K562 (cell line): ENCODE measurements around the gene MOB3B. TPM values are rescaled to one million over a fixed set of nuclear protein-coding genes. Genes with fewer than 3 reads are reported as not detected.

Experiments
- BRD4 ChIP-seq: fragments of 200-600 bp; sonication (generic); IDR thresholded peaks from 2 replicates; pipeline ENCODE4 v1.6.1; 2017; ENCODE audit warnings: inconsistent platforms
- CAMTA2 ChIP-seq: fragments of 250-450 bp; sonication (Bioruptor Pico); conservative IDR thresholded peaks from 2 replicates; pipeline ENCODE4 v1.5.1; 2022
- COPS2 ChIP-seq: fragments of 450-650 bp; conservative IDR thresholded peaks from 2 replicates; pipeline ENCODE4 v1.6.1; 2016; ENCODE audit warnings: mild to moderate bottlenecking, moderate library complexity
- ELF2 ChIP-seq: fragments of 250-450 bp; sonication (Bioruptor Pico); IDR thresholded peaks from 2 replicates; pipeline ENCODE4 v1.5.0; 2021; ENCODE audit warnings: mild to moderate bottlenecking
- IFI16 ChIP-seq: fragments of 250-450 bp; sonication (Bioruptor Pico); IDR thresholded peaks from 2 replicates; pipeline ENCODE4 v2.1.2; 2022; ENCODE audit warnings: mild to moderate bottlenecking, inconsistent platforms
- MEIS2 ChIP-seq: fragments of 450-650 bp; IDR thresholded peaks from 2 replicates; pipeline ENCODE4 v1.6.1; 2014; ENCODE audit warnings: mild to moderate bottlenecking; ENCODE audit not compliant: partially characterized antibody
- NFXL1 ChIP-seq: fragments of 450-650 bp; formaldehyde crosslinking; IDR thresholded peaks from 2 replicates; pipeline ENCODE4 v1.4.0; 2021; ENCODE audit warnings: mild to moderate bottlenecking
- SRSF7 ChIP-seq: fragments of 200-400 bp; formaldehyde crosslinking; optimal IDR thresholded peaks from 2 replicates; pipeline ENCODE3; 2017; ENCODE audit warnings: mild to moderate bottlenecking, low read depth, low read length
- TEAD1 ChIP-seq, 2 experiments: fragments of 450-650 bp in 1 of 2; sonication (generic) in 1 of 2; formaldehyde crosslinking; IDR thresholded peaks; 2 replicates each; pipeline versions ENCODE4 v1.4.0 to v1.8.0; 2020 to 2022; ENCODE audit warnings: mild to moderate bottlenecking in 2 of 2, missing genetic modification reagents in 1 of 2
- ZNF146 ChIP-seq: IDR thresholded peaks from one replicate; pipeline ENCODE4 v1.6.1; 2018; ENCODE audit warnings: missing compliant biosample characterization; ENCODE audit not compliant: unreplicated experiment
- ZNF3 ChIP-seq: fragments of 250-450 bp; sonication (Bioruptor Pico); IDR thresholded peaks from 2 replicates; pipeline ENCODE4 v1.5.0; 2021; ENCODE audit warnings: mild to moderate bottlenecking, moderate library complexity
- ZNF311 ChIP-seq: fragments of 250-450 bp; sonication (Bioruptor Pico); IDR thresholded peaks from 2 replicates; pipeline ENCODE4 v1.4.0; 2020; ENCODE audit warnings: mild to moderate bottlenecking, moderate library complexity
- ZSCAN29 ChIP-seq: fragments of 450-650 bp; IDR thresholded peaks from 2 replicates; pipeline ENCODE4 v1.6.1; 2017
- polyA plus RNA-seq, 8 experiments: library from polyadenylated mRNA; depleted of rRNA in 4 of 8; stranded (reverse) in 5 of 8; unstranded in 3 of 8; fragments of >200 nt; fragmentation: Nextera tagmentation in 2 of 8; fragmentation: Illumina TruSeq in 1 of 8; extraction: Ambion mirVana in 2 of 8; extraction: Trizol in 1 of 8; gene quantifications; 2 replicates each; pipeline versions ENCODE4 v1.2.1 to v1.2.3, GENCODE V29; 2011 to 2014; ENCODE audit warnings: inconsistent platforms in 1 of 8, missing spikeins in 1 of 8
- total RNA-seq, 7 experiments: library from RNA; depleted of rRNA in 6 of 7; stranded (reverse); fragments of >200 nt in 6 of 7; fragmentation: Illumina TruSeq in 2 of 7; extraction: Trizol in 2 of 7; gene quantifications; 2 replicates each; pipeline versions ENCODE4 v1.2.1 to v1.2.3, GENCODE V29; 2011 to 2021; ENCODE audit warnings: low replicate concordance in 1 of 7
- TF ChIP-seq, protein P1 (sequence below), 2 experiments: fragments of 450-650 bp in 1 of 2; IDR thresholded peaks; 2 replicates each; pipeline ENCODE4 v1.6.1; 2011 to 2017; ENCODE audit warnings: low read depth in 2 of 2, antibody characterized with exemption in 1 of 2, borderline replicate concordance in 1 of 2, low read length in 1 of 2, mild to moderate bottlenecking in 1 of 2, mixed read lengths in 1 of 2; ENCODE audit not compliant: control insufficient read depth in 1 of 2
- TF ChIP-seq, protein P2 (sequence below), 2 experiments: fragments of 450-650 bp in 1 of 2; sonication (generic) in 1 of 2; formaldehyde crosslinking in 1 of 2; IDR thresholded peaks; 2 replicates each; pipeline versions ENCODE4 v1.7.1 to v1.9.0; 2016 to 2022; ENCODE audit warnings: inconsistent platforms in 1 of 2, mild to moderate bottlenecking in 1 of 2, missing genetic modification reagents in 1 of 2

Gene MOB3B
- total and polyA plus RNA-seq, 9 of the 15 experiments (the other 6 are each of a cell fraction or from before 2014, with no cell fraction given), result 3.6 to 12.8 (median 7.2) TPM

DNA sequence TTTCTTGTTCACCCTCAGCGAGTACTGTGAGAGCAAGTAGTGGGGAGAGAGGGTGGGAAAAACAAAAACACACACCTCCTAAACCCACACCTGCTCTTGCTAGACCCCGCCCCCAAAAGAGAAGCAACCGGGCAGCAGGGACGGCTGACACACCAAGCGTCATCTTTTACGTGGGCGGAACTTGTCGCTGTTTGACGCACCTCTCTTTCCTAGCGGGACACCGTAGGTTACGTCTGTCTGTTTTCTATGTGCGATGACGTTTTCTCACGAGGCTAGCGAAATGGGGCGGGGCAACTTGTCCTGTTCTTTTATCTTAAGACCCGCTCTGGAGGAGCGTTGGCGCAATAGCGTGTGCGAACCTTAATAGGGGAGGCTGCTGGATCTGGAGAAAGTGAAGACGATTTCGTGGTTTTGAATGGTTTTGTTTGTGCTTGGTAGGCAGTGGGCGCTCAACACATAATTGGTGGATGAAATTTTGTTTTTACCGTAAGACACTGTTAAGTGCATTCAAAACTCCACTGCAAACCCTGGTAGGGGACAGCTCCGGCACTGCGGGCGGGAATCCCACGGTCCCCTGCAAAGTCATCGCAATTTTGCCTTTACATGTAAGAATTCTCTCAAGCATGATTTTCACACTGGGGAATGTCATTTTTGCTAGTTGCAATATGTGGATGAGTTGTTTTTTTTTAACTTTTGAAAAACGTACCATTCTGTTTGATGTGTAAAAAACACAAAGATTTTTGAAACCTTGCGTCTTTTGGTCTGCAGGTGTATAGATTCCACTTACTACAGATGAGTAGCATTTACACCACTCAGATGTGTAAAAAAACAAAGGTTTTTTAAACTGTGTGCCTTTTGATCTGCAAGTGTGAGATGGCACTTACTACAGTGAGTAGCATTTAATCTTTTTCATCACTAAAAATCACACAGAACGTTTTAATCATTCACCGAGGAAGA, 44.3 kb upstream of the MOB3B start (continued):
- TF ChIP-seq, protein P1, sequence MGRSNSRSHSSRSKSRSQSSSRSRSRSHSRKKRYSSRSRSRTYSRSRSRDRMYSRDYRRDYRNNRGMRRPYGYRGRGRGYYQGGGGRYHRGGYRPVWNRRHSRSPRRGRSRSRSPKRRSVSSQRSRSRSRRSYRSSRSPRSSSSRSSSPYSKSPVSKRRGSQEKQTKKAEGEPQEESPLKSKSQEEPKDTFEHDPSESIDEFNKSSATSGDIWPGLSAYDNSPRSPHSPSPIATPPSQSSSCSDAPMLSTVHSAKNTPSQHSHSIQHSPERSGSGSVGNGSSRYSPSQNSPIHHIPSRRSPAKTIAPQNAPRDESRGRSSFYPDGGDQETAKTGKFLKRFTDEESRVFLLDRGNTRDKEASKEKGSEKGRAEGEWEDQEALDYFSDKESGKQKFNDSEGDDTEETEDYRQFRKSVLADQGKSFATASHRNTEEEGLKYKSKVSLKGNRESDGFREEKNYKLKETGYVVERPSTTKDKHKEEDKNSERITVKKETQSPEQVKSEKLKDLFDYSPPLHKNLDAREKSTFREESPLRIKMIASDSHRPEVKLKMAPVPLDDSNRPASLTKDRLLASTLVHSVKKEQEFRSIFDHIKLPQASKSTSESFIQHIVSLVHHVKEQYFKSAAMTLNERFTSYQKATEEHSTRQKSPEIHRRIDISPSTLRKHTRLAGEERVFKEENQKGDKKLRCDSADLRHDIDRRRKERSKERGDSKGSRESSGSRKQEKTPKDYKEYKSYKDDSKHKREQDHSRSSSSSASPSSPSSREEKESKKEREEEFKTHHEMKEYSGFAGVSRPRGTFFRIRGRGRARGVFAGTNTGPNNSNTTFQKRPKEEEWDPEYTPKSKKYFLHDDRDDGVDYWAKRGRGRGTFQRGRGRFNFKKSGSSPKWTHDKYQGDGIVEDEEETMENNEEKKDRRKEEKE (IDR thresholded peaks at IDR 0.05; ENCODE audit: borderline replicate concordance in 1 of 2, control insufficient read depth in 1 of 2, low read depth in 2 of 2, low read length in 1 of 2), result no peak
- TF ChIP-seq COPS2 (no peak), ZNF146 (CRISPR knock-in tag) (no peak), SRSF7 (no peak), NFXL1 (no peak), IFI16 (no peak), ZNF3 (no peak), ZNF311 (CRISPR knock-in tag) (no peak), TEAD1 (CRISPR knock-in tag; IDR thresholded peaks at IDR 0.05) (no peak), ZSCAN29 (no peak), MEIS2 (peak; percentile 47), CAMTA2 (CRISPR knock-in tag) (no peak), ELF2 (0 out of 2 replicates have a peak, but pooled peaks have one; percentile 61), BRD4 (no peak)
- TF ChIP-seq, protein P2, sequence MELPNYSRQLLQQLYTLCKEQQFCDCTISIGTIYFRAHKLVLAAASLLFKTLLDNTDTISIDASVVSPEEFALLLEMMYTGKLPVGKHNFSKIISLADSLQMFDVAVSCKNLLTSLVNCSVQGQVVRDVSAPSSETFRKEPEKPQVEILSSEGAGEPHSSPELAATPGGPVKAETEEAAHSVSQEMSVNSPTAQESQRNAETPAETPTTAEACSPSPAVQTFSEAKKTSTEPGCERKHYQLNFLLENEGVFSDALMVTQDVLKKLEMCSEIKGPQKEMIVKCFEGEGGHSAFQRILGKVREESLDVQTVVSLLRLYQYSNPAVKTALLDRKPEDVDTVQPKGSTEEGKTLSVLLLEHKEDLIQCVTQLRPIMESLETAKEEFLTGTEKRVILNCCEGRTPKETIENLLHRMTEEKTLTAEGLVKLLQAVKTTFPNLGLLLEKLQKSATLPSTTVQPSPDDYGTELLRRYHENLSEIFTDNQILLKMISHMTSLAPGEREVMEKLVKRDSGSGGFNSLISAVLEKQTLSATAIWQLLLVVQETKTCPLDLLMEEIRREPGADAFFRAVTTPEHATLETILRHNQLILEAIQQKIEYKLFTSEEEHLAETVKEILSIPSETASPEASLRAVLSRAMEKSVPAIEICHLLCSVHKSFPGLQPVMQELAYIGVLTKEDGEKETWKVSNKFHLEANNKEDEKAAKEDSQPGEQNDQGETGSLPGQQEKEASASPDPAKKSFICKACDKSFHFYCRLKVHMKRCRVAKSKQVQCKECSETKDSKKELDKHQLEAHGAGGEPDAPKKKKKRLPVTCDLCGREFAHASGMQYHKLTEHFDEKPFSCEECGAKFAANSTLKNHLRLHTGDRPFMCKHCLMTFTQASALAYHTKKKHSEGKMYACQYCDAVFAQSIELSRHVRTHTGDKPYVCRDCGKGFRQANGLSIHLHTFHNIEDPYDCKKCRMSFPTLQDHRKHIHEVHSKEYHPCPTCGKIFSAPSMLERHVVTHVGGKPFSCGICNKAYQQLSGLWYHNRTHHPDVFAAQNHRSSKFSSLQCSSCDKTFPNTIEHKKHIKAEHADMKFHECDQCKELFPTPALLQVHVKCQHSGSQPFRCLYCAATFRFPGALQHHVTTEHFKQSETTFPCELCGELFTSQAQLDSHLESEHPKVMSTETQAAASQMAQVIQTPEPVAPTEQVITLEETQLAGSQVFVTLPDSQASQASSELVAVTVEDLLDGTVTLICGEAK (IDR thresholded peaks at IDR 0.05), result peak; percentile 40; the same call in 1 of the 2 replicates
- TF ChIP-seq, protein P2 (CRISPR knock-in tag; IDR thresholded peaks at IDR 0.05), result no peak
